IPS DF 19.7 (cell line): ENCODE data around the gene MOB1B.
"Not testable (repeated sequence)": the region's sequence is repeated elsewhere in the genome, so short reads cannot be mapped to it uniquely, and the experiment has no call there.

Source experiments
- DNase-seq: peaks from one replicate; pipeline ENCODE4 v3.0.0-alpha.2; 2013; ENCODE audit warnings: low read depth, low spot score

MOB1B gene

DNA sequence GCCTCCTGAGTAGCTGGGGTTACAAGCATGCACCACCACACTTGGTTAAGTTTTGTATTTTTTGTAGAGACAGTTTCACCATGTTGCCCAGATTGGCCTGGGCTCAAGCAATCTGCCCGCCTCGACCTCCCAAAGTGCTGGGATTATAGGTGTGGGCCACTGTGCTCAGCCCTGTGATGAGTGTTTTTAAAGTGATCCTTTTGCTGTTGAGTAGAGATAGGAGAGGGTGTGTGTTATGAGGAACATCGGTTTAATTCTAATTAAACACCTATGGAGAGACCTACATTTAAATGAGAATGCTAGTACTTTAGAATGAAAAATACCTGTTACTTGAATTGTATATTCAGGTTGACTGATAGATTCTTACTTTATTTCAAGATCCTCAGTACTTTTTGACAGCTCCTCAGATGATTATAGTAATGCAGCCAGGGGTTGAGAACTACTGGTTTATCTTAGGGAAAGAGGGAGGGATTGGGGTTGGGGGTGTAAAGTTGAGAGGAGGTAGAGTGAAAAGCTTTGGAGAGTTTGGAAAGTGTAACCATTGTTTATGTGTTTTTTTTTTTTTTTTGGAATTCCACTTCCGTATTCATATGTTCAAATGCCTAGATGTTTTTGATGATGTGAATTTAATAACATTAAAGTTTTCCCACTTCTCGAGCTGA, 54.5 kb downstream of the MOB1B start:
- no peak for DNase-seq

DNA sequence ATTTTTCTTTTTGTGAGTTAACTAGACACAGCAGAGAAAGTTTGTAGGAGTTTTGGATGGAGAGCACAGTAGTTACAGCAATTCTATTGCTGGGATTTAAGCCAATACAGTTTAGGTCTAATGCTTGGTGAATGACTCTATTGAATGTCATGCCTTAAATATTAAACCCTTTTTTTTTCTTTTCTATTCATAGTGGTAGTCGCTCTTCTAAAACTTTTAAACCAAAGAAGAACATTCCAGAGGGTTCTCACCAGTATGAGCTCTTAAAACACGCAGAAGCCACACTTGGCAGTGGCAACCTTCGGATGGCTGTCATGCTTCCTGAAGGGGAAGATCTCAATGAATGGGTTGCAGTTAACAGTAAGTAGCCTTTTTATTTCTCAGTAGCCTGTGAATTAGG, 56.5 kb downstream of the MOB1B start:
- no peak for DNase-seq

DNA sequence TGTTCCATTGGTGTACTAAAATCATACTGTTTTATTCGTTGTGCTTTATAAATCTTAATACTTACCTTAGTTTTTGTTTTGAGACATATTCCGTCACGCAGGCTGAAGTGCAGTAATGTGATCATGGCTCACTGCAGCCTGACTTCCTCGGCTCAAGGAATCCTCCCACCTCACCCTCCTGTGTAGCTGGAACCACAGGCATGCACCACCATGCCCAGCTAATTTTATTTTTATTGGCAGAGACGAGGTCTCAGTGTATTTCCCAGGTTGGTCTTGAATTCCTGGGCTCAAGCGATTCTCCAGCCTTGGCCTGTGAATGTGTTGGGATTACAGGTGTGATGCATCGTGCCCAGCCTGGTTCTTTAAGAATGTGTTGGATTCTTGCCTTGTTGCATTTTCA, 66.9 kb downstream of the MOB1B start:
- no peak for DNase-seq

DNA sequence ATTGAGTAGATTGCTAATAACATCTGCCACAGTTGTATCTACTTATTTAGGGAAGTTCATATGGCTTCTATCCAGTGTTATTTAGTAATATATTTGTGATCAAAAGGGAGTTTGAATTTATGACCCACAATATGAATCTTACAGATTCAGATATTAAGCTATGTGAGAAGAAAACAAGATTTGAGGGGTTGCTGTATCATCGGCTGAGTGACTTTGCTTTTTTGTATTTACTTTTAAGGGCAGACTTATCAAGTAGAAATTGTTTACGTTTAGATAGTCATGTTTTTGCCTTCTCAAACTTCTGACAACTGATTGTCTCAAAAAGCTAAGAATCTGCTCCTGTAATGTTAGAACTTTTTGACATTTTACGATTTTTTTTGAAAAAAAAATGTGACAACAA, 74.1 kb downstream of the MOB1B start:
- DNase-seq: no peak

DNA sequence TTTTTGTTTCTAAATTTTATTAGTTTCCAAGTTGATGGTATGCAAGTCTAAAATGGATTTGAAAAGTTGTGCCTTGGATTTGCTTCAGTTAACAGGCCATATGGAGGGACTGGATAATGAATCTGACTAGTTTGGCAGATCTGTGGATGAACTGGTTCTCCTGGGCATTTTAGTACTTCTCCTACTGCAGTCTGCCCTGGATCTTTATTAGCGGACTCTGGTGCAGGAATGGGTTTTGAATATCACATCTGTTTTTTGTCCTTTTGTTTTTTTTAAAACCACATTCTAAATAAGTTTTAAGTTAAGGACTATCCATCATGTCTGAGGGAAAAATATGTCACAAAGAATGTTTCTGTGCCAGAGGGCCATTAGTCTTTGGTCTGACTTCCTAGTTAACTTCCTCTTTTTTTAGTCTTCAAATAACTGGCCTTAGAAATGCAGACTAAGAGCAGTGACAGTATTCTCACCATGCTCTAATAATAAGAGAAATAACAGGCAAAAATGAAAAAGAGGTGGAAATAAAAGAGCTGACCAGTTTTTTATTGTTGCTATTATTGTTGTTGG, 77.4 kb downstream of the MOB1B start:
- no peak for DNase-seq

DNA sequence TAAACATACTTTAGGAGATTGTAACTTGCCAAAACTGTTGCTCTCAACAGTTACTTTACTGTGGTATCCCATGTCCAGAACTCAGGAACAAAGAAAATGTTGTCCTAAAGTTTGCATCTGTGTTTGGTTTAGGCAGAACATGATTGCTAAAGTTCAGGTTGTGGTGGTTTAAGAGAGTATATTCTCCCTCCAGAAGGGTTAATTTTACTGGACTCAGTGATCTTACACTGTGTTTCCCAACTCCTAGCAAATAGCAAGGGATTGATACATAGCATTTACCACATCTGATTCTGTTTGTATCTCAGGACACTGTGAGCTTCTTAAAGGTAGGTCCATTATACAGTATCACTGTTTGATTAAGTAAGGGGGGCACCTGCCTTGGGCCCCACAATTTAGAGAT, 78.0 kb downstream of the MOB1B start:
- no peak for DNase-seq

DNA sequence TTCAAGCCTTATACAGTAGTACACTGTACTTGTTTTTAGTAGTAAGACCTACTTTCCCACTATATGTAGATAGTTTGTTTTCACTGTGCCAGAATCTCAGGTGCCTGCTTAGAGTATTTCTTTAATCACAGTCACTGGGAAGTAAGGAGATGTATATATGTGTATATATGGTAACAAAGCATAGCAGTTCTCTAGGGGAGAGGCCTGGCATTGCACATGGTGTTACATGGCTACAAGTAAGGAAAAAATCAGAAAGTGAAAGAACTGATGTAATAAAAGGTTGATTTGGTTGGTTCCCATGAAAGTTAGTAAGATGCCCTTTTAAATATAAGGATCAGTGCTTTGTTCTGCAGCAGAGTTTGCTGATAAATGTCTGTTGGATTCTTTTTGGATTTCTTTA, 81.9 kb downstream of the MOB1B start:
- DNase-seq: no peak

DNA sequence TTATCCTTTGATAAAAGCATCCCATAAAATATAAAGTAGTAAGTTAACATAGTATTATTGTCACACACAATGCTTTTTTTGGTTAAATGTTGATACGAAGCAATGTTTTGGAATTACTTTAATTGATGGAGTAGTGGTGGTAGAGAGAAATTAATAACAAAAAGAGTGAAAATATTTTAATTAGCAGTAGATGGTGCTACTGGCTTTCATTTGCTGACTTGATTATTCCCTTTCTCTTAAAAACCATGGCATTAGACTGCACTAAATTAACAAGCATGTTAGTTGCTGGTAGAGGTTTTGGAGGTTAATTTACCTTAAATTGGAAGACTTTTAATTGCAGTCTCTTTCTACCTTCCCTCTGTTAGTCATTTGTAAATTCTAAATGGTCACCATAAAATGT, 82.4 kb downstream of the MOB1B start:
- no peak for DNase-seq

DNA sequence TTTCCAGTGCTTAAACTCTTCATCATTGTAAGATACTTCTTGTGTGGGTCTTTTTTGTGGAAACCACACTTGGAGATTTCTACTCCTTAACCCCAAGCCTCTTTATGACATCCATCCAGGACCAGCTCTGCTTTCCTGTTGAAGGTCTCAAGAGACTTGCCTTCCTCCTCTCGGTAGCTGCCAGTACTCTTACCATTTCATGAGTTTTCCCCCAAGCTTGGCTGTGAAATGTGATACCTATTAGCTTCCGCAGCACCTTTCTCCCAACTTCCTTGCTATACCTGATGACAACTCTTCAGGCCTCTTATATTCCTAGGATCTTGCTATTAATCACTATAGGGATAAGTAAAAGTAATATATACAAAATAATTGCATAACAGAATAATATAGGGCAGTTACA, 89.4 kb downstream of the MOB1B start:
- DNase-seq: no peak

DNA sequence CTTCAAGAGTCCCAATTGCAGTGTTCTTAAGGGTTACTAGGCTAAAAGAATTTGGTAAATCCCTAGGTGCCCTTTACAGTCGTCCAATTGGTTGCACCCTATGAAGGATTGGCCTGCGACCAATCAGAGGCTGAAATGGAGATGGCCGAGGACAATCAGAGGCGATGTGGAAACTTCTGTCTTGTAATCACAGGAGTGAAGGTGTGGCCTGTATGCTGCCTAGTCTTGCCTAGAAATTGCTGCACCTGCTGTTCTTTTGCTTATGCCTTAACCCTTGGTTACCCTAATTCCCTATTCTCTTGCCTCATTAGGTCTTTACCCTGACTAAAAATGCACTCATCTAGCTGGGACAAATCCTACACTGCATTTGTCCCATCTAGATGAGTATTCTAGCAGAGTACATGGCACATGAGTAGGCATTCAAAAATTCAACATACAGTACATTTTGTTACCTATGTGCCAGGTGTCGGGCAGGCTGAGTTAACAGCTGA, 90.3 kb downstream of the MOB1B start:
- DNase-seq: no peak

DNA sequence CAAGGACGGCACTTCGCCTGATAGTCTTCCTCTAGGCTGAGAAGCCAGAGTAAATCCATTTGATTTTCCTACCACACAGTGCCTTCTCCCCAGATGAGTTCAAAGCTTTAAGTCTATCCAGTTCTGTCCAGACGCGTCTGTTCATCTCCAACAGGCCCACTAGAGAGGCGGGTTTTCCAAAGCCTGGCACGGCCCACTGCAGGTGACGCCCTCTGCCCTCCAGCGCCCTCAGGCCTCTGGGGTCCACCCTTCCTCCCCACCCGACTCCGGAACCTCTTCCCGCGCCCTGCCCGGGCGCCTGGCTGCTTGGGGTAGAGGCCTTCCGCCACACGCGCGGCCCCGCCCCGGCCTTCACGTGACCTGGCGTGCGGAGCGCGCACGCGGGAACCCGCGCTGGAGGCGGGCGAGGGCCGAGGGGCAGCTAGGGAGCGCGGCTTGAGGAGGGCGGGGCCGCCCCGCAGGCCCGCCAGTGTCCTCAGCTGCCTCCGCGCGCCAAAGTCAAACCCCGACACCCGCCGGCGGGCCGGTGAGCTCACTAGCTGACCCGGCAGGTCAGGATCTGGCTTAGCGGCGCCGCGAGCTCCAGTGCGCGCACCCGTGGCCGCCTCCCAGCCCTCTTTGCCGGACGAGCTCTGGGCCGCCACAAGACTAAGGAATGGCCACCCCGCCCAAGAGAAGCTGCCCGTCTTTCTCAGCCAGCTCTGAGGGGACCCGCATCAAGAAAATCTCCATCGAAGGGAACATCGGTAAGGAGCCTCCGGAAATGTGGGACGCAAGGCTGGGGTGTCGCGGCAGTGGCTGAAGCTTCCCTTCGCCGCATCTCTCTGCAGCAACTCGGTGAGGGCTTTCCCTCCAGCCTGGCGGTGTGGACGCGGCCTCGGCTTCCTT, 91.3 kb downstream of the MOB1B start, which contains the start of gene DCK:
DCK (plus strand) TSS at position 469 of the 888 bp plus-strand sequence; CDS start at position 656, 187 bp downstream.
- DNase-seq: peak; percentile 68

DNA sequence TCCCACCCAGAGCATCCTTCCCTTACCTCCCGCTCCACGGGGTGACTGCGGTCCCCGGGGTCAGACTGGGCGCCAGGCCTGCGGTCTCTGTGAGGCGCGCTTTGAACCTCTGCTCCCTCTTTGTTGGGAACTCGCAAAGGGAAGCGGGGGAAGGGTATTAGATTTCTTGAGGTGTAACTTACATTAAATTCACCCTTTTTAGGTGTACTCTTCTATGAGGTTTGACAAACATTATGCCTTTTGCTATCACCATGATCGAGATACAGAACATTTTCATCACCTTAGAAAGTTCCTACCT, 91.8 kb downstream of the MOB1B start:
- no peak for DNase-seq

DNA sequence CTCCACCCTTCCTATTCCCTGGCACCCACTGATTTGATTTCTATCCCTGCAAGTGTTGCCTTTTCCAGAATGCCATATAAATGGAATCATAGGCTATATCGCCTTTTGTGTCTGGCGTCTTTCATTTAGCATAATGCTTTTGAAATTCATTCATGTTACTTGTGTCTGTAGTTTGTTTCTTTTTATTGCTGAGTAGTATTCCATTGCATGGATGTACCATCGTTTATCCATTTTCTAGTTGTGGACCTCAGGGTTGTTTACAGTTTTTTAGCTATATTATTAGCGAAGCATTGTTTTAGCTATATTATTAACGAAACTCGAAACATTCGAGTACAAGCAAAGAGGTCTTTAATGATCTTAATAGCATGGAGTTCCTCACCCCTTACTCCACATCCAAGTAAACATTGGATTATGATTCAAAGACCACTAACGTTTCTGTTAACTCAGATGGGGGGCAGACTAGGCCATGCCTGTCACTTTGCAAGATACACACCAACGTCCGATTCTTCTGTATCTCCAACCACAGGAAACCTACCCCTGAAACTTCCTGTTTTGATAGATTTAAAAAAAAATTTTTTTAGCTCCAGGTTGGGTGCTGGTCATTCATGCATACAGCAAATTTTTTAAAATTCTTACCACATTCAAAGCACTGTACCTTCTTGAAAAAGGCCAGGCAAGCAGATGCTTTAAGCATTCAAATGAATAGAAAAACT, 92.4 kb downstream of the MOB1B start:
- no peak for DNase-seq

DNA sequence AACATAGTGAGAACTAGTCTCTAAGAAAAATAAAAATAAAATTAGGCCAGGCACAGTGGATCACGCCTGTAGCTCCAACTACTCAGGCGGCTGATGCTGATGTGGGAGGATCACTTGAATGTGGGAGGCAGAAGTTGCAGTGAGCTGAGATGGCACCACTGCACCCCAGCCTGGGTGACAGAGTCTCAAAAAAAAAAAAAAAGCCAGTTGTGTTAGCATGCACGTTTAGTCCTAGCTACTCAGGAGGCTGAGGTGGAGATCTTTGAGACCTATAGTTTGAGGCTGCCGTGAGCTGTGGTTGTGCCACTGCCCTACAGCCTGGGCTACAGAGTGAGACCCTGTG, 93.8 kb downstream of the MOB1B start:
- no peak for DNase-seq

DNA sequence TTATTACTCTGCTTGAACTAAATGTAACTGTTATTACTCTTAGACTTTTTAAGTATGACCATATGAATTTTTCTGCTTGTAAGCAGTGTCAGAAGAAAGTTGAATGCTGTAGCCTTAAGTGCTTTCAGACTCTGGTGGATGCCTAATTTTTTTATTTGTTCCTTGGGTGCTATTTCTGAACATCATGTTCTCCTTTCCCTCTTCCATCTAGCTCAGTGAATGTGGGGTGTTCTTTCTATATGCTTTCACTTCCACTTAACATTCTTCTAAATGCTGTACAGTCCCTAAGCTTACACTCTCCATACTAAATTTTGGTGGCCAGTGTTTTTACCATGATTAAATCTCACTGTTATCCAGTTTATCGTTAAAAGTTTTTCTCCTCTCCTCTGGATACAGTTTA, 94.9 kb downstream of the MOB1B start:
- no peak for DNase-seq

DNA sequence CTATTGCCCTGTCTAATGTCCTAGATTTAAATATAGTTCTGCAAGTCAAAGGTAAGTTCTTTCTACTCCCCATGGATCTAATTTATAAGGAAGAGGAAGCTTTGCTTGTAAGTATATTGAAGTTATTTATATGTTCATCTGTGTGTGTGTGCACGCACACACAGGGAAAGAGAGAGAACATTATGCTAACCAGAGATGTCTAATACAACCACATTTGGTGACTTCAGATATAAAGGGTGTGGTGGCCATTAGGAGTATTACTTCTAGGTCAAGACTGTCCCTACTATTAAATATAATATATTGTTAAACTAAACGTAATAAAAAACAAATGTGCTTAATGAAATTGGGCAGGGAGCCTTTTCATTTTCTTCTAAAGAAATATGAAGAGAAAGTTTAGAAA, 95.4 kb downstream of the MOB1B start:
- no peak for DNase-seq

DNA sequence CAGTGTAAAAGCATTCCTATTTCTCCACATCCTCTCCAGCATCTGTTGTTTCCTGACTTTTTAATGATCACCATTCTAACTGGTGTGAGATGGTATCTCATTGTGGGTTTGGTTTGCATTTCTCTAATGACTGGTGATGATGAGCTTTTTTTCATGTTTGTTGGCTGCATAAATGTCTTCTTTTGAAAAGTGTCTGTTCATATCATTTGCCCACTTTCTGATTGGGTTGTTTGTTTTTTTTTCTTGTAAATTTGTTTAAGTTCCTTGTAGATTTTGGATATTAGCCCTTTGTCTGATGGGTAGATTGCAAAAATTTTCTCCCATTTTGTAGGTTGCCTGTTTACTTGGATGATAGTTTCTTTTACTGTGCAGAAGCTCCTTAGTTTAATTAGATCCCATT, 97.5 kb downstream of the MOB1B start:
- DNase-seq: not testable (repeated sequence)

DNA sequence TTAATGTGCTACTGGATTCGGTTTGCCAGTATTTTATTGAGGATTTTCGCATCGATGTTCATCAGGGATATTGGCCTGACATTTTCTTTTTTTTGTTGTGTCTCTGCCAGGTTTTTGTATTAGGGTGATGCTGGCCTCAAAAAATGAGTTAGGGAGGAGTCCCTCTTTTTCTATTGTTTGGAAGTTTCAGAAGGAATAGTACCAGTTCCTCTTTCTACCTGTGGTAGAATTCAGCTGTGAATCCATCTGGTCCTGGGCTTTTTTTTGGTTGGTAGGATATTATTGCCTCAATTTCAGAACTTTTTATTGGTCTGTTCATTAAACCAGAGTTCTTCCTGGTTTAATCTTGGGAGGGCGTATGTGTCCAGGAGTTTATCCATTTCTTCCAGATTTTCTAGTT, 99.2 kb downstream of the MOB1B start:
- DNase-seq: not testable (repeated sequence)

DNA sequence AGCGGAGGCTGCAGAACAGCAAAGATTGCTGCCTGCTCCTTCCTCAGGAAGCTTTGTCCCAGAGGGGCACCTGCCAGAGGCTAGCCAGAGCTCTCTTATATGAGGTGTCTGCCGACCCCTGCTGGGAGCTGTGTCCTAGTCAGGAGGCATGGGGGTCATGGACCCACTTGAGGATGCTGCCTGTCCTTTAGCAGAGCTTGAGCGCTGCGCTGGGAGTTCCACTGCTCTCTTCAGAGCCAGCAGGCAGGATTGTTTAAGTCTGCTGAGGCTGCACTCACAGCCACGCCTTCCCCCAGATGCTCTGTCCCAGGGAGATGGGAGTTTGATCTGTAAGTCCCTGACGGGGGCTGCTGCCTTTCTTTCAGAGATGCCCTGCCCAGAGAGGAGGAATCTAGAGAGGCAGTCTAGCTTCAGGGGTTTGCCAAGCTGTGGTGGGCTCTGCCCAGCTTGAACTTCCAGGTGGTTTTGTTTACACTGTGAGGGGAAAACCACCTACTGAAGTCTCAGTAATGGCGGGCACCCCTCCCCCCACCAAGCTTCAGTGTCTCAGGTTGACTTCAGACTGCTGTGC, 102.2 kb downstream of the MOB1B start:
- DNase-seq: no peak

DNA sequence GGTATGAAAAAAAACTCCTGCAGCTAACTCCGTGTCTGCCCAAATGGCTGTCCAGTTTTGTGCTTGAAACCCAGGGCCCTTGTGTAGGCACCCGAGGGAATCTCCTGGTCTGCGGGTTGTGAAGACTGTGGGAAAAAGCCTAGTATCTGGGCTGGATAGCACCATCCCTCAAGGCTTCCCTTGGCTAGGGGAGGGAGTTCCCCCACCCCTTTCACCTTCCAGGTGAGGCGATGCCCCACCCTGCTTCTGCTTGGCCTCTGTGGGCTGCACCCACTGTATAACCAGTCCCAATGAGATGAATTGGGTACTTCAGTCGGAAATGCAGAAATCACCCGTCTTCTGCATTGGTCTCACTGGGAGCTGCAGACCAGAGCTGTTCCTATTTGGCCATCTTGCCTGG, 102.9 kb downstream of the MOB1B start:
- DNase-seq: not testable (repeated sequence)

DNA sequence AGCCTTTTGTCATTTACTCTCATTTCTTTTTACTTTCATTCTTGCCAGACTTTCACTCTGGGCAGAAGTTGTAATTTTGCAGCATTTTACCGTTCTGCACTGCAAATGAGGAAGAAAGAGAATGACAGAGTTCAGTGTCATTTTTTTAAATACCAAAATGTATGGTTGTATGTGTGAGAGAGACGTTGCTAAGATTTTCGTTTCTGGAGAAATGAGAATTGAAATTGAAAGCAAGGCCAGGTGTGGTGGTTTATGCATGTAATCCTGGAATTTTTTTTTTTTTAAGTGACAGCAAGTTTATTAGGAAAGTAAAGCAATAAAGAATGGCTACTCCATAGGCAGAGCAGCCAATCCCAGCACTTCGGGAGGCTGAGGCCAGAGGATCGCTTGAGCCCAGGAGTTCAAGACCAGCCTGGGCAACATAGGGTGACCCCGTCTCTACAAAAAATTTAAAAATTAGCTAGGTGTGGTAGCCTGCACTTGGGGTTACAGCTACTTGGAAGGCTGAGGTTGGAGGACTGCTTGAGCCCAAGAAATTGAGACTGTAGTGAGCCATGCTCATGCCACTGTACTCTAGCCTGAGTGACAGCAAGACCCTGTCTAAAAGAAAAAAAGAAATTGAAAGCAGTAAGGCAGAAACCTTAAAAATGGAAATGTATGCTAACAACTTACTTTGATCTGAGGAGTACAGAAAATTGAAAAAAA, 104.2 kb downstream of the MOB1B start:
- DNase-seq: no peak
